Measurements from ENCODE around the gene MORF4L1. TPM values are rescaled to one million over a fixed set of nuclear protein-coding genes. Genes with fewer than 3 reads are reported as not detected.

The MORF4L1 gene
- total and polyA plus RNA-seq, 2 experiments from 2014 or later: 520 to 571 TPM

DNA sequence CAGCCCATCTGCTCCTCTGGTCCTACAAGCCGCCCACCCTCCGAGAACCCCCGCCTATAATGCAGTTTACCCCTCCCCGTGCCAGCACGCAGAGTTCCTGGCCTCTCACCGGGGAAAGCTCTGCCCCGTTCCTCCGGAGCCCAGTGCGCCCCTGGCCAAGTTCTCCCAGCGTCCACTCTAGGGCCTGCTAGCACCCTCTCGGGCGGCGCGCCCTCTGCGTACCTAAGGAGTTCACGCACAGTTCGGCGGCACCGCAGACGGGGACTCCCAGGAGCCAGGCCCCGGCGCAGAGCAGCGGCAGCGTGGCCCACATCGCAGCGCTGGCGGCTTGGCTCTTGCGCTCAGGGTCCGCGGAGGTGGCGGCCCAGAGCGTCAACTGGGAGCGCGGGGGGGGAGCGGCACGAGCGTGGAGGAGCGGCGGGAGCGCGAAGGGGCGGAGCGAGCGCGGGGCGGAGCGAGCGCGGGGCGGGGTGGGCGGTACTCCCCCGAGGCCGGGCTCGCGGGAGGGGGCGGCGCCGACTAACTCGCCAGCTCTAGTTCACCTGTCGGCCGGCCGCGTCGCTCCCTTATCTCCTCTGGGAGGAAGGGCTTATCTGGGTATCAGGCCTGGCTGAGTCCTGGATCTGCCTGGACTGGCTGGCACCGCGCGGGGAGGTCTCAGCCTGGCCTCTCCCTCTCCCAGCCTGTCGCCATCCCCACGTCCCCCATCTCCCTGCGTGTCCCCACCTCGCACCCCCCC lies 72.1 kb downstream of the MORF4L1 start, which contains the start of gene CTSH (continued):
- TF ChIP-seq, protein P1, sequence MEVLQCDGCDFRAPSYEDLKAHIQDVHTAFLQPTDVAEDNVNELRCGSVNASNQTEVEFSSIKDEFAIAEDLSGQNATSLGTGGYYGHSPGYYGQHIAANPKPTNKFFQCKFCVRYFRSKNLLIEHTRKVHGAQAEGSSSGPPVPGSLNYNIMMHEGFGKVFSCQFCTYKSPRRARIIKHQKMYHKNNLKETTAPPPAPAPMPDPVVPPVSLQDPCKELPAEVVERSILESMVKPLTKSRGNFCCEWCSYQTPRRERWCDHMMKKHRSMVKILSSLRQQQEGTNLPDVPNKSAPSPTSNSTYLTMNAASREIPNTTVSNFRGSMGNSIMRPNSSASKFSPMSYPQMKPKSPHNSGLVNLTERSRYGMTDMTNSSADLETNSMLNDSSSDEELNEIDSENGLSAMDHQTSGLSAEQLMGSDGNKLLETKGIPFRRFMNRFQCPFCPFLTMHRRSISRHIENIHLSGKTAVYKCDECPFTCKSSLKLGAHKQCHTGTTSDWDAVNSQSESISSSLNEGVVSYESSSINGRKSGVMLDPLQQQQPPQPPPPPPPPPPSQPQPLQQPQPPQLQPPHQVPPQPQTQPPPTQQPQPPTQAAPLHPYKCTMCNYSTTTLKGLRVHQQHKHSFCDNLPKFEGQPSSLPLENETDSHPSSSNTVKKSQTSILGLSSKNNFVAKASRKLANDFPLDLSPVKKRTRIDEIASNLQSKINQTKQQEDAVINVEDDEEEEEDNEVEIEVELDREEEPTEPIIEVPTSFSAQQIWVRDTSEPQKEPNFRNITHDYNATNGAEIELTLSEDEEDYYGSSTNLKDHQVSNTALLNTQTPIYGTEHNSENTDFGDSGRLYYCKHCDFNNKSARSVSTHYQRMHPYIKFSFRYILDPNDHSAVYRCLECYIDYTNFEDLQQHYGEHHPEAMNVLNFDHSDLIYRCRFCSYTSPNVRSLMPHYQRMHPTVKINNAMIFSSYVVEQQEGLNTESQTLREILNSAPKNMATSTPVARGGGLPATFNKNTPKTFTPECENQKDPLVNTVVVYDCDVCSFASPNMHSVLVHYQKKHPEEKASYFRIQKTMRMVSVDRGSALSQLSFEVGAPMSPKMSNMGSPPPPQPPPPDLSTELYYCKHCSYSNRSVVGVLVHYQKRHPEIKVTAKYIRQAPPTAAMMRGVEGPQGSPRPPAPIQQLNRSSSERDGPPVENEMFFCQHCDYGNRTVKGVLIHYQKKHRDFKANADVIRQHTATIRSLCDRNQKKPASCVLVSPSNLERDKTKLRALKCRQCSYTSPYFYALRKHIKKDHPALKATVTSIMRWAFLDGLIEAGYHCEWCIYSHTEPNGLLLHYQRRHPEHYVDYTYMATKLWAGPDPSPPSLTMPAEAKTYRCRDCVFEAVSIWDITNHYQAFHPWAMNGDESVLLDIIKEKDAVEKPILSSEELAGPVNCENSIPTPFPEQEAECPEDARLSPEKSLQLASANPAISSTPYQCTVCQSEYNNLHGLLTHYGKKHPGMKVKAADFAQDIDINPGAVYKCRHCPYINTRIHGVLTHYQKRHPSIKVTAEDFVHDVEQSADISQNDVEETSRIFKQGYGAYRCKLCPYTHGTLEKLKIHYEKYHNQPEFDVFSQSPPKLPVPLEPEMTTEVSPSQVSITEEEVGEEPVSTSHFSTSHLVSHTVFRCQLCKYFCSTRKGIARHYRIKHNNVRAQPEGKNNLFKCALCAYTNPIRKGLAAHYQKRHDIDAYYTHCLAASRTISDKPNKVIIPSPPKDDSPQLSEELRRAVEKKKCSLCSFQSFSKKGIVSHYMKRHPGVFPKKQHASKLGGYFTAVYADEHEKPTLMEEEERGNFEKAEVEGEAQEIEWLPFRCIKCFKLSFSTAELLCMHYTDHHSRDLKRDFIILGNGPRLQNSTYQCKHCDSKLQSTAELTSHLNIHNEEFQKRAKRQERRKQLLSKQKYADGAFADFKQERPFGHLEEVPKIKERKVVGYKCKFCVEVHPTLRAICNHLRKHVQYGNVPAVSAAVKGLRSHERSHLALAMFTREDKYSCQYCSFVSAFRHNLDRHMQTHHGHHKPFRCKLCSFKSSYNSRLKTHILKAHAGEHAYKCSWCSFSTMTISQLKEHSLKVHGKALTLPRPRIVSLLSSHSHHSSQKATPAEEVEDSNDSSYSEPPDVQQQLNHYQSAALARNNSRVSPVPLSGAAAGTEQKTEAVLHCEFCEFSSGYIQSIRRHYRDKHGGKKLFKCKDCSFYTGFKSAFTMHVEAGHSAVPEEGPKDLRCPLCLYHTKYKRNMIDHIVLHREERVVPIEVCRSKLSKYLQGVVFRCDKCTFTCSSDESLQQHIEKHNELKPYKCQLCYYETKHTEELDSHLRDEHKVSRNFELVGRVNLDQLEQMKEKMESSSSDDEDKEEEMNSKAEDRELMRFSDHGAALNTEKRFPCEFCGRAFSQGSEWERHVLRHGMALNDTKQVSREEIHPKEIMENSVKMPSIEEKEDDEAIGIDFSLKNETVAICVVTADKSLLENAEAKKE (CRISPR knock-in tag; IDR thresholded peaks at IDR 0.05): no peak
- TF ChIP-seq, protein P2, sequence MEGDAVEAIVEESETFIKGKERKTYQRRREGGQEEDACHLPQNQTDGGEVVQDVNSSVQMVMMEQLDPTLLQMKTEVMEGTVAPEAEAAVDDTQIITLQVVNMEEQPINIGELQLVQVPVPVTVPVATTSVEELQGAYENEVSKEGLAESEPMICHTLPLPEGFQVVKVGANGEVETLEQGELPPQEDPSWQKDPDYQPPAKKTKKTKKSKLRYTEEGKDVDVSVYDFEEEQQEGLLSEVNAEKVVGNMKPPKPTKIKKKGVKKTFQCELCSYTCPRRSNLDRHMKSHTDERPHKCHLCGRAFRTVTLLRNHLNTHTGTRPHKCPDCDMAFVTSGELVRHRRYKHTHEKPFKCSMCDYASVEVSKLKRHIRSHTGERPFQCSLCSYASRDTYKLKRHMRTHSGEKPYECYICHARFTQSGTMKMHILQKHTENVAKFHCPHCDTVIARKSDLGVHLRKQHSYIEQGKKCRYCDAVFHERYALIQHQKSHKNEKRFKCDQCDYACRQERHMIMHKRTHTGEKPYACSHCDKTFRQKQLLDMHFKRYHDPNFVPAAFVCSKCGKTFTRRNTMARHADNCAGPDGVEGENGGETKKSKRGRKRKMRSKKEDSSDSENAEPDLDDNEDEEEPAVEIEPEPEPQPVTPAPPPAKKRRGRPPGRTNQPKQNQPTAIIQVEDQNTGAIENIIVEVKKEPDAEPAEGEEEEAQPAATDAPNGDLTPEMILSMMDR (conservative IDR thresholded peaks at IDR 0.05; ENCODE audit: low read depth in 2 of 2): no peak
- TF ChIP-seq STAT1 (IDR thresholded peaks at IDR 0.05; ENCODE audit: unreplicated experiment): no peak
- no peak for TF ChIP-seq EZH2phosphoT487 (IDR thresholded peaks at IDR 0.05; ENCODE audit: unreplicated experiment)
- TF ChIP-seq, protein P3, sequence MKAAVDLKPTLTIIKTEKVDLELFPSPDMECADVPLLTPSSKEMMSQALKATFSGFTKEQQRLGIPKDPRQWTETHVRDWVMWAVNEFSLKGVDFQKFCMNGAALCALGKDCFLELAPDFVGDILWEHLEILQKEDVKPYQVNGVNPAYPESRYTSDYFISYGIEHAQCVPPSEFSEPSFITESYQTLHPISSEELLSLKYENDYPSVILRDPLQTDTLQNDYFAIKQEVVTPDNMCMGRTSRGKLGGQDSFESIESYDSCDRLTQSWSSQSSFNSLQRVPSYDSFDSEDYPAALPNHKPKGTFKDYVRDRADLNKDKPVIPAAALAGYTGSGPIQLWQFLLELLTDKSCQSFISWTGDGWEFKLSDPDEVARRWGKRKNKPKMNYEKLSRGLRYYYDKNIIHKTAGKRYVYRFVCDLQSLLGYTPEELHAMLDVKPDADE (IDR thresholded peaks at IDR 0.05): no peak
- TF ChIP-seq EZH2 (IDR thresholded peaks at IDR 0.05; ENCODE audit: low read depth, unreplicated experiment): peak; percentile 30
- TF ChIP-seq JUNB (IDR thresholded peaks at IDR 0.05; ENCODE audit: unreplicated experiment): no peak

Measured in GM23338 (cell line).